HG03520 (cell line): ENCODE data around the gene SMAGP.

Source experiments
- ATAC-seq: cut with Tn5 transposase; IDR thresholded peaks from one replicate; pipeline ENCODE4 v1.9.1; 2021; ENCODE audit warnings: mild to moderate bottlenecking, moderate library complexity; ENCODE audit not compliant: unreplicated experiment

The SMAGP gene

DNA sequence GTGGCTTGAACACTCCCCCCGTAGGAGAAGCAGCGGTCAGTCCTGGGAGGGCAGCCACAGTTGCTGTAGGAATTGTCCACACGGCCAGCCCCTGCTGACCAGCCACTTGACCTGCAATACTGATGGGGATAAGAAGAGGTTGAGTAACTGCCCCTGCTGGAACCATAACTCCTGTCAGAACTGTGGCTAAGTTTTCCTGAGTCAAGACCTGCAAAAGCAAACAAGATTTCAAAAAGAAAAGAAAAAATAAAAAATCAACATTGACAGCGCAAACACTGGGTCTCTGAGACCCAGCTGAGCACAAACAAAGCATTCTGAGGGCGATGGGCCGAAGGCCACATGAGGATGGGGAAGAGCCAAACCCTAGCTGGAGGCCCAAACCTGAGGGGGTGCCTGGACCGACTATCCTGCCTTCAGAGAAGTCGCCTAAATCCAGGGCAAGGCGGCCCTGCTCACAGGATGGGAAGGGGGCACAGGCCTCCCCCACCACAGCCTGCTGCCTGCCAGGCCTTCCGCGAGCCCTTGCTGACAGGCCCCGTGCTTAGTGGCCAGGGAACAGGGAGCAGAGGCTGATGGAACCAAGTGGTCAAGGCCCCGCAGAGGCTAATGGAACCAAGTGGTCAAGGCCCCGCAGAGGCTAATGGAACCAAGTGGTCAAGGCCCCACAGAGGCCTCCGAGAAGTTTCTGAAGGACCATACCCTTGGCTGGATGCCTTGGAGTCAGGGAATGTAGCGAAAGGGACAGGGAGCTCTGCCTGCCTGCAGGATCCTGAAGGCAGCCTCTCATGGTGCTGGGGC is 71.4 kb downstream of the SMAGP start:
- no peak for ATAC-seq

DNA sequence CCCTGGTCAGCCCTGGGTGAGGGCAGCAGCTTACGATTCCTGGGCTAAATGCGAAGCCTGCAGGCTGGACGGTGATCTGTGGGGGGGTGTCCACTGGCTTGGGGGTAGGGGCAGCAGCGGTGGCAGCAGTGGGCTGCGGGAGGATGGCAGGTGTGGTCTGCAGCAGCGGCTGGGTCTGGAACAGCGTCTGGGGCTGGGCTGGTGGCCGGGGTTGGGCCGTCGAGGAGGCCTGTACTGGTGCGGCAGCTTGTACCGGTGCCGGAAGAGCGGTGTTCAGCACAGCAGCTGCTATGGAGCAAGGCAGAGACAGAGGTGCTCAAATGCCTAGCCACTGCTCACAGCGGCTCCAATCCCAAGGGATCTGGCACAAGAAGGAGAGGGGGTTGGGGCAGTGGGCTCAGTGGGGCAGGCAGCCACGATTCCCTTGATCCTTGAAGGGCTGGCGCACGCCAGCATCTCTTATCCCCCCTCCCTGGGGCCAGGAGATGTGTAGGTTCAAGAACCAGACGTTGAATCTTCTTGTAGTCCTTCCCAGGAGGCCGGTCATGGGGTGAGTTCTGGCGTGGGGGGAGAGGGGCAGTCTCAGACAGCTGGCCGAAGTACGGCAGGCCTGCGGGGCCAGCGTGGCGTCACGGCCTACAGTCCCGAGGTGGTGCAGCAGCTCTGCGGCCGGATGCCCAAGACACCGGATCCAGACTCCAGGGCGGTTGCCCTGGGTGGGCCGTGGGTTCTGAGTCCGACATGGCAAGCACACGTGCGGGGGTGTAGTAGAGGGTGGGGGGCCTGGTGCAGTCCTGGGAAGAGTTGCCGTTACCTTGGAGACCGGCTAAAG is 72.3 kb downstream of the SMAGP start:
- no peak for ATAC-seq

DNA sequence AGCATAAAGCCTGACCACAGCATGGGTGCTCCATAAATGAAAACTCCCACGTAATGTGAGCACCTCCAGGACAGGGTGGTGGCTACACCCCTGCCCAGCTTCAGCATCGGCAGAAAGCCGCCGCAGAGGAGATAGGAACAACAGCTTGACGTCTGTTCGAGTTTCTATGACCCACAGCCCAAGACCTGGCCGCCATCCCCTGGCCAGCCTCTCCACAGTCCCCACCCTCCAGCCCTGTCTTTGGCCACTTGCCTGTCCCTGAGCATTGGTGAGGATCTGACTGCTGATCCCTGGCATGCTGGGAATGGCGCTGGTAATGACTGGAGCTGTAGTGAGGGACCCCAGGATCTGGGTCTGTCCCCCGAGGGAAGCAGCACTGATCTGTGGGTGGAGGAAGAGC is 73.7 kb downstream of the SMAGP start:
- no peak for ATAC-seq

DNA sequence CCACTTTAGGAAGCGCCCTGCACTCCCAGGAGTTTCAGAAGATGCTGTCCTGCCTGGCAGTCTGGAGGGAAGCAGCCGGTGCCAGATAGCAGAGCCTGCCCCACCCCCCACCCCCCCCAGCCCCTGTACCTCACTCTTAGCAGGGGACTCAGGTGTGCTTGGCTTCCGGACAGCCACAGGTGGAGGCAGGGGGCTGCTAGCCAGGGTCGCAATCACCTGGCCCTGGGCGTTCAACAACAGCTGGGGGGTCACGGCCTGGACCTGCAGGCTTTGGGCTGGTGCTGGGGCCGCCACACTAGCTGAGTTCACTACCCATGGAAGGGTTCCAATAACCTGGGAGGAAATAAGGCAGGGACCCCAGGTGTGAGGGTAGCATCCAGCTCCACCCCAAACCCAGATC is 74.4 kb downstream of the SMAGP start:
- ATAC-seq = no peak
